GM23338 (cell line): ENCODE results near the gene JOSD2. TPM values are rescaled to one million over a fixed set of nuclear protein-coding genes. Genes with fewer than 3 reads are reported as not detected.

Source experiments
- ATAC-seq: fragments of 200-7000 bp; cut with Tn5 transposase; 3 replicates; pipeline ENCODE4 v1.9.1; 2020
- DNase-seq: peaks from one replicate; pipeline ENCODE4 v3.0.0-alpha.2; 2015; ENCODE audit warnings: low spot score
- H2AFZ ChIP-seq: fragments of 200-600 bp; sonication (generic); 2 replicates; pipeline ENCODE4 v1.8.0; 2016; ENCODE audit warnings: antibody characterized with exemption, mild to moderate bottlenecking, moderate library complexity
- H3F3A ChIP-seq: fragments of 200-600 bp; sonication (generic); replicated peaks from 2 replicates; pipeline ENCODE4 v1.8.0; 2017; ENCODE audit warnings: antibody characterized with exemption, mixed run types, low read depth
- H3K27ac ChIP-seq: fragments of 200-600 bp; sonication (generic); 2 replicates; pipeline ENCODE4 v1.6.1; 2016; ENCODE audit warnings: low read depth
- H3K27me3 ChIP-seq: fragments of 200-600 bp; sonication (generic); 2 replicates; pipeline ENCODE4 v1.8.0; 2016; ENCODE audit warnings: mild to moderate bottlenecking, mixed run types, moderate library complexity; ENCODE audit not compliant: insufficient read depth
- H3K36me3 ChIP-seq: fragments of 200-600 bp; sonication (generic); 2 replicates; pipeline ENCODE4 v1.8.0; 2016; ENCODE audit warnings: mild to moderate bottlenecking; ENCODE audit not compliant: insufficient read depth
- H3K4me1 ChIP-seq: fragments of 200-600 bp; sonication (generic); 2 replicates; pipeline ENCODE4 v1.8.0; 2016; ENCODE audit warnings: mild to moderate bottlenecking, moderate library complexity; ENCODE audit not compliant: insufficient read depth
- H3K4me2 ChIP-seq: fragments of 200-600 bp; sonication (generic); 2 replicates; pipeline ENCODE4 v1.7.1; 2017; ENCODE audit warnings: mixed run types
- H3K4me3 ChIP-seq: fragments of 200-600 bp; sonication (generic); 2 replicates; pipeline ENCODE4 v1.6.1; 2016; ENCODE audit warnings: mixed run types
- H3K79me2 ChIP-seq: fragments of 200-600 bp; sonication (generic); replicated peaks from 2 replicates; pipeline ENCODE4 v1.8.0; 2017; ENCODE audit warnings: mild to moderate bottlenecking; ENCODE audit not compliant: insufficient read depth
- H3K9me2 ChIP-seq: fragments of 200-600 bp; sonication (generic); 2 replicates; pipeline ENCODE4 v1.8.0; 2017; ENCODE audit not compliant: insufficient read depth
- H4K20me1 ChIP-seq: fragments of 200-600 bp; sonication (generic); replicated peaks from 2 replicates; pipeline ENCODE4 v1.8.0; 2017; ENCODE audit warnings: mild to moderate bottlenecking; ENCODE audit not compliant: insufficient read depth
- H3K27ac Mint-ChIP-seq: 2 replicates; pipeline ENCODE4 v1.8.0; 2020; ENCODE audit warnings: inconsistent platforms, mild to moderate bottlenecking, moderate library complexity, mixed read lengths
- H3K27me3 Mint-ChIP-seq: 3 replicates; pipeline ENCODE4 v1.8.0; 2022; ENCODE audit warnings: low read depth, mild to moderate bottlenecking, moderate library complexity, mixed read lengths, inconsistent platforms; ENCODE audit not compliant: insufficient read depth, poor library complexity
- H3K36me3 Mint-ChIP-seq: 3 replicates; pipeline ENCODE4 v1.8.0; 2021; ENCODE audit warnings: low read depth, mild to moderate bottlenecking, inconsistent platforms, moderate library complexity, mixed read lengths
- H3K4me1 Mint-ChIP-seq: 3 replicates; pipeline ENCODE4 v1.8.0; 2020; ENCODE audit warnings: mild to moderate bottlenecking, inconsistent platforms, mixed read lengths
- H3K4me3 Mint-ChIP-seq: 3 replicates; pipeline ENCODE4 v1.8.0; 2021; ENCODE audit warnings: moderate library complexity, mild to moderate bottlenecking, inconsistent platforms, mixed read lengths
- H3K9me3 Mint-ChIP-seq: 3 replicates; pipeline ENCODE4 v1.8.0; 2020; ENCODE audit warnings: moderate library complexity, mild to moderate bottlenecking, inconsistent platforms, mixed read lengths
- CREB1 ChIP-seq: fragments of 250-450 bp; sonication (Bioruptor Pico); IDR thresholded peaks from 2 replicates; pipeline ENCODE4 v1.5.0; 2020; ENCODE audit warnings: low read depth, mild to moderate bottlenecking, moderate library complexity
- EZH2 ChIP-seq: fragments of 200-600 bp; sonication (generic); IDR thresholded peaks from one replicate; pipeline ENCODE4 v1.8.0; 2017; ENCODE audit warnings: antibody characterized with exemption, mild to moderate bottlenecking, low read depth; ENCODE audit not compliant: unreplicated experiment
- EZH2phosphoT487 ChIP-seq: fragments of 200-600 bp; sonication (generic); IDR thresholded peaks from one replicate; pipeline ENCODE4 v1.8.1; 2018; ENCODE audit warnings: antibody characterized with exemption; ENCODE audit not compliant: unreplicated experiment
- JUNB ChIP-seq: IDR thresholded peaks from one replicate; pipeline ENCODE4 v1.6.1; 2016; ENCODE audit warnings: antibody characterized with exemption; ENCODE audit not compliant: unreplicated experiment
- NANOG ChIP-seq: IDR thresholded peaks from 2 replicates; pipeline ENCODE4 v1.6.1; 2016; ENCODE audit warnings: antibody characterized with exemption, borderline replicate concordance
- POLR2AphosphoS5 ChIP-seq: IDR thresholded peaks from 2 replicates; pipeline ENCODE4 v1.6.1; 2016; ENCODE audit warnings: antibody characterized with exemption, low read depth
- STAT1 ChIP-seq: IDR thresholded peaks from one replicate; pipeline ENCODE4 v1.6.1; 2016; ENCODE audit warnings: antibody characterized with exemption; ENCODE audit not compliant: unreplicated experiment
- ZNF114 ChIP-seq: fragments of 250-450 bp; sonication (Bioruptor Pico); IDR thresholded peaks from 2 replicates; pipeline ENCODE4 v1.5.0; 2020; ENCODE audit warnings: mild to moderate bottlenecking, moderate library complexity
- ZNF331 ChIP-seq: fragments of 250-450 bp; sonication (Bioruptor Pico); IDR thresholded peaks from 2 replicates; pipeline ENCODE4 v1.5.0; 2020; ENCODE audit warnings: low read depth, mild to moderate bottlenecking, moderate library complexity
- polyA plus RNA-seq: library from polyadenylated mRNA; unstranded; fragments of >200 nt; fragmentation: Nextera tagmentation; extraction: Ambion mirVana; gene quantifications from 2 replicates; pipeline ENCODE4 v1.2.1, GENCODE V29; 2016
- total RNA-seq: library from RNA; depleted of rRNA; stranded (reverse); fragments of >200 nt; shearing (Covaris generic); gene quantifications from 2 replicates; pipeline ENCODE4 v1.2.3, GENCODE V29; 2014
- TF ChIP-seq, protein P1 (sequence below): fragments of 250-450 bp; sonication (Bioruptor Pico); IDR thresholded peaks from 2 replicates; pipeline ENCODE4 v1.5.0; 2020; ENCODE audit warnings: mild to moderate bottlenecking, moderate library complexity
- TF ChIP-seq, protein P2 (sequence below): IDR thresholded peaks from 2 replicates; pipeline ENCODE4 v1.6.1; 2016; ENCODE audit warnings: antibody characterized with exemption

JOSD2 gene
- total and polyA plus RNA-seq, 2 experiments from 2014 or later: 3.3 to 5.8 TPM

DNA sequence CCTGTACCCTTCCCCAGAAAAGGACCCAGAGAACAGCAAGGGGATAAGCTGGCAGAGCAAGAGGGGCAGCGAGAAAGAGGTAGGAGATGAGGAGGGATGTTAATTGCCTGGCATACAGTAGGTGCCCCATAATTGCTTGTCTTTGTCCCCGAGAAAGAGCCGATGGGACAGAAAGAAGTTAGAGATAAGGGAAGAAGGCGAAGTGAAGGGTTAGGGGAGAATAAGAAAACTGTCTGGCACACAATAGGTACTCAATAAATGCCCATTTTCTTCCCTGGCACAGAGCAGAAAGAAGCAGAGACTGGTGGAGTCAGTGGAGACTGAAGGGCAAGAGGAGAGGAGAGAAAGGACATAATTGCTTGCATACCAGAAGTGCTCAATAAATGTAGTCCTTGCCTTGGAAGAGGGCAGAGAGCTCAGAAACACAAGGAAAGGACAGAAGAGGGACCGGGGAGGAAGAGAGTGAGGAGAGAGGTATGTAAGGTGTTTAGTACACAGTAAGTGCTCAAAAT lies 15.9 kb downstream of the JOSD2 start:
- ATAC-seq (no peak), DNase-seq (no peak)
- H3K36me3 ChIP-seq: no peaks in the 10 kb centered on the region
- no peak for TF ChIP-seq ZNF331 (CRISPR knock-in tag)
- H3K27ac Mint-ChIP-seq: no peak overlapping the region
- peaks cover 42% of the 10 kb centered on the region for H3K36me3 Mint-ChIP-seq
- H3K4me3 ChIP-seq: no peak overlapping the region
- H3K27me3 Mint-ChIP-seq: peaks cover 7% of the 10 kb centered on the region
- H3K27me3 ChIP-seq: peaks cover 99% of the 10 kb centered on the region
- peaks cover 64% of the 10 kb centered on the region; the same call in 2 of the 3 replicates for H3K9me3 Mint-ChIP-seq
- H3K4me1 ChIP-seq: peaks cover 6% of the 10 kb centered on the region; the same call in 1 of the 2 replicates
- H3K9me2 ChIP-seq: no peaks in the 10 kb centered on the region
- no peak overlapping the region for H2AFZ ChIP-seq
- H4K20me1 ChIP-seq: no peaks in the 10 kb centered on the region
- no peaks in the 10 kb centered on the region; the same call in 2 of the 3 replicates for H3K4me1 Mint-ChIP-seq
- H3K79me2 ChIP-seq: no peaks in the 10 kb centered on the region
- no peak overlapping the region for H3K4me2 ChIP-seq
- 0 out of 2 replicates have a peak, but pooled peaks cover 4% of the 10 kb centered on the region for H3F3A ChIP-seq
- H3K27ac ChIP-seq: no peak overlapping the region
- no peak overlapping the region for H3K4me3 Mint-ChIP-seq

DNA sequence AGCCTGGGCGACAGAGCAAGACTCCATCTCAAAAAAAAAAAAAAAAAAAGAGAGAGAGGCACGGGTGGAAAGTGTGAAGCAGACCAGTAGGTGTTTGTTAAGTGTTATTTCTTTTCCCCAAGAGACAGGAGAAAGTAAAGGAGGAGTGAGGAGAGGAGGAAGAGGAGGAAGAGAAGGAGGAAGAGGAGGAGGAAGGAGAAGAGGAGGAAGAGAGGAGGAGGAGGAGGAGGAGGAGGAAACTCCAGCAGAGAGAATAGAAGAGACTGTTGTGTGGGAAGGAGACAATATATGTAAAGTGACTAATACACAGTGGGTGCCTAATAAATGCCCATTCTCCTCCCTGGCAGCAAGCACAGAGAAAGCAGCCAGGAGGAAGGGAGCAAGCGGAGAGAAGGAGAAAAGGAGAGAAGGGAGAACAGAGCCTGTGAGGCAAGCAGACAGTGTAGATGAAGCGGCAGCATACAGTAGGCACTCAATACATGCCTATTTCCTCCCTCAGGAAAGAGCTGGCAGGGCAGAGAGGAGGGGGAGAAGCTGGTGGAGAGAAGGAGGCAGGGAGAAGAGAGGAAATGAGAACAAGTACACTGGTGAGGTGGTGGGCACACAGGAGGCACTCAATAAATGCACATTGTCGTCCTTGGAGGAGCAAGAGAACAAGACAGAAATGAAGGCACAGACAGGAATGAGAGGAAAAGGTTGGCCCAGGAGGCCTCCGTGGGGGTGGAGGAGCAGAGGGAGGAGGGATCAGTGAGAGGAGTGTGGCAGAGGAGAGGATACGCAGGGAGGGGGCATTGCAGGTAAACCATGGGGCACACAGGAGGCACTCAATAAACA lies 16.6 kb downstream of the JOSD2 start:
- DNase-seq (no peak), ATAC-seq (no peak)
- Histone ChIP-seq H3K4me3 (no peak overlapping the region), H3K27ac (no peak overlapping the region), H2AFZ (no peak overlapping the region), H3K36me3 (no peaks in the 10 kb centered on the region), H4K20me1 (no peaks in the 10 kb centered on the region), H3K27me3 (peaks cover 97% of the 10 kb centered on the region), H3K4me1 (peaks cover 8% of the 10 kb centered on the region; the same call in 1 of the 2 replicates), H3K4me2 (no peak overlapping the region), H3K79me2 (no peaks in the 10 kb centered on the region), H3F3A (0 out of 2 replicates have a peak, but pooled peaks cover 4% of the 10 kb centered on the region), H3K9me2 (no peaks in the 10 kb centered on the region)
- no peak overlapping the region for H3K27ac Mint-ChIP-seq
- H3K27me3 Mint-ChIP-seq: peaks cover 7% of the 10 kb centered on the region
- H3K36me3 Mint-ChIP-seq: peaks cover 42% of the 10 kb centered on the region
- no peak overlapping the region for H3K4me3 Mint-ChIP-seq
- peaks cover 71% of the 10 kb centered on the region; the same call in 2 of the 3 replicates for H3K9me3 Mint-ChIP-seq
- no peaks in the 10 kb centered on the region; the same call in 2 of the 3 replicates for H3K4me1 Mint-ChIP-seq
- no peak for TF ChIP-seq NANOG
- TF ChIP-seq STAT1: no peak
- no peak for TF ChIP-seq EZH2phosphoT487
- no peak for TF ChIP-seq JUNB
- TF ChIP-seq ZNF114 (CRISPR knock-in tag): no peak
- TF ChIP-seq EZH2: no peak
- TF ChIP-seq, protein P1, sequence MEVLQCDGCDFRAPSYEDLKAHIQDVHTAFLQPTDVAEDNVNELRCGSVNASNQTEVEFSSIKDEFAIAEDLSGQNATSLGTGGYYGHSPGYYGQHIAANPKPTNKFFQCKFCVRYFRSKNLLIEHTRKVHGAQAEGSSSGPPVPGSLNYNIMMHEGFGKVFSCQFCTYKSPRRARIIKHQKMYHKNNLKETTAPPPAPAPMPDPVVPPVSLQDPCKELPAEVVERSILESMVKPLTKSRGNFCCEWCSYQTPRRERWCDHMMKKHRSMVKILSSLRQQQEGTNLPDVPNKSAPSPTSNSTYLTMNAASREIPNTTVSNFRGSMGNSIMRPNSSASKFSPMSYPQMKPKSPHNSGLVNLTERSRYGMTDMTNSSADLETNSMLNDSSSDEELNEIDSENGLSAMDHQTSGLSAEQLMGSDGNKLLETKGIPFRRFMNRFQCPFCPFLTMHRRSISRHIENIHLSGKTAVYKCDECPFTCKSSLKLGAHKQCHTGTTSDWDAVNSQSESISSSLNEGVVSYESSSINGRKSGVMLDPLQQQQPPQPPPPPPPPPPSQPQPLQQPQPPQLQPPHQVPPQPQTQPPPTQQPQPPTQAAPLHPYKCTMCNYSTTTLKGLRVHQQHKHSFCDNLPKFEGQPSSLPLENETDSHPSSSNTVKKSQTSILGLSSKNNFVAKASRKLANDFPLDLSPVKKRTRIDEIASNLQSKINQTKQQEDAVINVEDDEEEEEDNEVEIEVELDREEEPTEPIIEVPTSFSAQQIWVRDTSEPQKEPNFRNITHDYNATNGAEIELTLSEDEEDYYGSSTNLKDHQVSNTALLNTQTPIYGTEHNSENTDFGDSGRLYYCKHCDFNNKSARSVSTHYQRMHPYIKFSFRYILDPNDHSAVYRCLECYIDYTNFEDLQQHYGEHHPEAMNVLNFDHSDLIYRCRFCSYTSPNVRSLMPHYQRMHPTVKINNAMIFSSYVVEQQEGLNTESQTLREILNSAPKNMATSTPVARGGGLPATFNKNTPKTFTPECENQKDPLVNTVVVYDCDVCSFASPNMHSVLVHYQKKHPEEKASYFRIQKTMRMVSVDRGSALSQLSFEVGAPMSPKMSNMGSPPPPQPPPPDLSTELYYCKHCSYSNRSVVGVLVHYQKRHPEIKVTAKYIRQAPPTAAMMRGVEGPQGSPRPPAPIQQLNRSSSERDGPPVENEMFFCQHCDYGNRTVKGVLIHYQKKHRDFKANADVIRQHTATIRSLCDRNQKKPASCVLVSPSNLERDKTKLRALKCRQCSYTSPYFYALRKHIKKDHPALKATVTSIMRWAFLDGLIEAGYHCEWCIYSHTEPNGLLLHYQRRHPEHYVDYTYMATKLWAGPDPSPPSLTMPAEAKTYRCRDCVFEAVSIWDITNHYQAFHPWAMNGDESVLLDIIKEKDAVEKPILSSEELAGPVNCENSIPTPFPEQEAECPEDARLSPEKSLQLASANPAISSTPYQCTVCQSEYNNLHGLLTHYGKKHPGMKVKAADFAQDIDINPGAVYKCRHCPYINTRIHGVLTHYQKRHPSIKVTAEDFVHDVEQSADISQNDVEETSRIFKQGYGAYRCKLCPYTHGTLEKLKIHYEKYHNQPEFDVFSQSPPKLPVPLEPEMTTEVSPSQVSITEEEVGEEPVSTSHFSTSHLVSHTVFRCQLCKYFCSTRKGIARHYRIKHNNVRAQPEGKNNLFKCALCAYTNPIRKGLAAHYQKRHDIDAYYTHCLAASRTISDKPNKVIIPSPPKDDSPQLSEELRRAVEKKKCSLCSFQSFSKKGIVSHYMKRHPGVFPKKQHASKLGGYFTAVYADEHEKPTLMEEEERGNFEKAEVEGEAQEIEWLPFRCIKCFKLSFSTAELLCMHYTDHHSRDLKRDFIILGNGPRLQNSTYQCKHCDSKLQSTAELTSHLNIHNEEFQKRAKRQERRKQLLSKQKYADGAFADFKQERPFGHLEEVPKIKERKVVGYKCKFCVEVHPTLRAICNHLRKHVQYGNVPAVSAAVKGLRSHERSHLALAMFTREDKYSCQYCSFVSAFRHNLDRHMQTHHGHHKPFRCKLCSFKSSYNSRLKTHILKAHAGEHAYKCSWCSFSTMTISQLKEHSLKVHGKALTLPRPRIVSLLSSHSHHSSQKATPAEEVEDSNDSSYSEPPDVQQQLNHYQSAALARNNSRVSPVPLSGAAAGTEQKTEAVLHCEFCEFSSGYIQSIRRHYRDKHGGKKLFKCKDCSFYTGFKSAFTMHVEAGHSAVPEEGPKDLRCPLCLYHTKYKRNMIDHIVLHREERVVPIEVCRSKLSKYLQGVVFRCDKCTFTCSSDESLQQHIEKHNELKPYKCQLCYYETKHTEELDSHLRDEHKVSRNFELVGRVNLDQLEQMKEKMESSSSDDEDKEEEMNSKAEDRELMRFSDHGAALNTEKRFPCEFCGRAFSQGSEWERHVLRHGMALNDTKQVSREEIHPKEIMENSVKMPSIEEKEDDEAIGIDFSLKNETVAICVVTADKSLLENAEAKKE (CRISPR knock-in tag): no peak
- no peak for TF ChIP-seq POLR2AphosphoS5
- TF ChIP-seq, protein P2, sequence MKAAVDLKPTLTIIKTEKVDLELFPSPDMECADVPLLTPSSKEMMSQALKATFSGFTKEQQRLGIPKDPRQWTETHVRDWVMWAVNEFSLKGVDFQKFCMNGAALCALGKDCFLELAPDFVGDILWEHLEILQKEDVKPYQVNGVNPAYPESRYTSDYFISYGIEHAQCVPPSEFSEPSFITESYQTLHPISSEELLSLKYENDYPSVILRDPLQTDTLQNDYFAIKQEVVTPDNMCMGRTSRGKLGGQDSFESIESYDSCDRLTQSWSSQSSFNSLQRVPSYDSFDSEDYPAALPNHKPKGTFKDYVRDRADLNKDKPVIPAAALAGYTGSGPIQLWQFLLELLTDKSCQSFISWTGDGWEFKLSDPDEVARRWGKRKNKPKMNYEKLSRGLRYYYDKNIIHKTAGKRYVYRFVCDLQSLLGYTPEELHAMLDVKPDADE: no peak
- TF ChIP-seq ZNF331 (CRISPR knock-in tag): no peak
- TF ChIP-seq CREB1 (CRISPR knock-in tag): no peak
